ENCODE results near the gene CEACAM5.

Gene CEACAM5

DNA sequence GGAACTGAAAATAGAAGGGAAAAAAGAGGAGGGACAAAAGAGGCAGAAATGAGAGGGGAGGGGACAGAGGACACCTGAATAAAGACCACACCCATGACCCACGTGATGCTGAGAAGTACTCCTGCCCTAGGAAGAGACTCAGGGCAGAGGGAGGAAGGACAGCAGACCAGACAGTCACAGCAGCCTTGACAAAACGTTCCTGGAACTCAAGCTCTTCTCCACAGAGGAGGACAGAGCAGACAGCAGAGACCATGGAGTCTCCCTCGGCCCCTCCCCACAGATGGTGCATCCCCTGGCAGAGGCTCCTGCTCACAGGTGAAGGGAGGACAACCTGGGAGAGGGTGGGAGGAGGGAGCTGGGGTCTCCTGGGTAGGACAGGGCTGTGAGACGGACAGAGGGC is at the start of gene CEACAM5:
Gene CEACAM5, plus strand, starts transcription at position 146 of the 400 bp plus-strand sequence. Its CDS starts 106 bp downstream, at position 252.
- in situ Hi-C loops (cut with HindIII; ENCODE audit: low sequenced_read_pairs), result no loop called here

DNA sequence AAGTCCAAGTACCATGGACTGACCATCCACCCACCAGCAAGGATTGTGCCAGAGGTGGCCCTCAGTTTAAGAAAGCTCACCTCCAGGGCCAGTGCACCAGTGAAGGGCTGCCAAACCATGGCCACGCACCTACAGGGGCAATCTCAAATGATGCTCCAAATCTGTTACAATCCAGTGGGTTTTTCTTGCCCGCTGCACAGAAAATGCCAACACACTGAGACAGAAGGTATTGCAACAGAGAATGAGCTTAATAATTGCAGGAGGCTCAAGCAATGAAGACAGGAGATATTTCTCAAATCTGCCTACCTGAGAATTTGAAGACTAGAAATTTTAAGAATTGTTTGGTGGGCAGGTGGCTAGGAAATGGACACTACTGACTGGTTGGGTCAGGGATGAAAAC is 42.4 kb upstream of the CEACAM5 start:
- in situ Hi-C loops (cut with HindIII; ENCODE audit: low sequenced_read_pairs), result no loop called here

DNA sequence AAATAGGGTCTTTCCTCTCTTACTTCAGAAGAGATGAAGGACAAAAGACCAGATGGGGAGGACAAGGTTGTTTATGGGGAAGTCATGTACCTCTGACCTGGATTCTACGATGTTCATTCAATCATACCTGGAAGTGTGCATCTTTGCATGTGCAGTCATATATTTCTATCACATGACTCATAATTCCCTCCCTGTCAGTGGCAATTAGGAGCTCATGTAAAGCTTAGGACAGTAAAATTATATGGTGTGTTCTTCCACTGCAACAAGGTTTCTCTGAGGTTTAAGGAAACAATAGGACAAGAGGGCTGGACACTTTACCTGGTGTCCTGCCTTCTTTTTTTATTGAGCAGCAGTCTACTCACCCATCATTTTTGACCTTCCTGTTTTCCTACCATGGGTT is 40.1 kb upstream of the CEACAM5 start:
- in situ Hi-C loops (cut with HindIII; ENCODE audit: low sequenced_read_pairs), result no loop called here

DNA sequence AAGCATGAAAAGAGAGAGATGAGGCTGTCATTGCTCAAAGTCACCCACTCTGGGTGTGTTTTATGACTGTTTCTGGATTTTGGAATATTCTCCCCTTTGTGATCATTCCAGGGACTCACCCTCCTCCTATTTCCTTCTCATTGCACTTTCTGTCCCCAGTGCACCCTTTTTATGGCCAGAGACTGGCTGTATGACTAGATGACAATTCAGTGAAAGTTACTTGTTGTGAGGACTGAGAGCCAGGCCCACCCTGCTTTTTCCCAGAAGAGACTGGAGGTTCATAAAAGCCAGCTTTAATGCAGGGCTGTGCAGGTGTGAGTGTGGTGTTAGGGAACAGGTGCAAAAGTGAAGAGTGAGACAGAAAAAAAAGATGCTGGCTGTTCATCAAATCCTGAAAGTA is 37.7 kb upstream of the CEACAM5 start:
- in situ Hi-C loops (cut with HindIII; ENCODE audit: low sequenced_read_pairs), result no loop called here

DNA sequence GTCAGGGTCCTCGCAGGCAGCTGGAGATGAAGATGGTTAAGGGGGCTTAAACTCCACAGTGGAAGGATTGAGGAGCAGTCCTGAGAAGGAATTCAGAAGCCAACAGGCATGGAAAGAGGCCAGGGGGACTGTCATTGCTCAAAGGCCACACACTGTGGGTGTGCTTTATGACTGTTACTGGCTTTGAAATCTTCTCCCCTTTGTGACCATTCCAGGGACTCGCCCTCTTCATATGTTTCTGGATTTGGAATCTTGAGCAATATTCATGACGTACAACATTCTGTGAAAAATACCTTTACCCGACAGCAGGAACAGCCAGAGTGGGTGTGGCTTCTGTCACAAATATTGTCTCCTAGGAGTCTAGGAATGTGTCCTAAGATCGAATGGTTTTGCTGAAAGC is 36.9 kb upstream of the CEACAM5 start:
- in situ Hi-C loops (cut with HindIII; ENCODE audit: low sequenced_read_pairs), result no loop called here

DNA sequence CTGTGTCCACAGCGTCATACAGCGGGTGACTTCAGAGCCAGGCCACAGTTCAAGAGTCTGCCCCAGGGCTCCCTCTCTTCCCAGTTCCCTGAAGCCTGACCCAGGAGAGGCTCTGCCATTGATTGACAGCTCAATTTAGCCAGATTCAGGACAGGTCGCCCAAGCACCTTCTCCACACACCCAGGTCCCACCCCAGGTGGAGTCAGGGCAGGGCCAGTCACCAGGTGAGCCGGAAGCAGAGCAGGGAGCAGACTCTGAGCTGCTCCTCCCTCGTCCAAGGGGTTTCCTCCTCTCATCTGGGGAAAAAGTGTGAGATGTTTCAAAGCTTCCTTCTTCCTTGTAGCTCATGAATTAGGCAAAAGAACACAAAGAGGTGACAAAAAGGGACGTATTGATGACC is 26.0 kb upstream of the CEACAM5 start:
- in situ Hi-C loops (cut with HindIII; ENCODE audit: low sequenced_read_pairs), result no loop called here

DNA sequence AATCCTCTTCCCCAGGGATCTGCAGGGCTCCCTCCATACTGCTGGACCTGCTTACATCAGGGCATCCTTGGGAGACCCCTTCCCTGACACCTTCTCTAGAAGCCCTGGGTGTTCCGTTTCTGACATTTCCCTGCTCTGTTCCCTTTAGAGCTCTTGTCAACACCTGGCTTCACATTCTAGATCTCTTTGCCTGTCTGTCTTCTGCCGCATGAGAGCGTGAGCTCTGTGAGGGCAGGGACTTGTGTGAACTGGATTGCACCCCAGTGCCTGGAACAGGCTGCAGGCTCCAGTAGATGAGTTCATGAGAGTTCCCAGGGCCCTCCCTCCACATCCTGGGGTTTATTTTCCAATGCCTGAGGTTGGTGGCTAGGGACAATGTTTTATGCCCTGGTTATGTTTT is 21.0 kb upstream of the CEACAM5 start:
- in situ Hi-C loops (cut with HindIII; ENCODE audit: low sequenced_read_pairs), result no loop called here

DNA sequence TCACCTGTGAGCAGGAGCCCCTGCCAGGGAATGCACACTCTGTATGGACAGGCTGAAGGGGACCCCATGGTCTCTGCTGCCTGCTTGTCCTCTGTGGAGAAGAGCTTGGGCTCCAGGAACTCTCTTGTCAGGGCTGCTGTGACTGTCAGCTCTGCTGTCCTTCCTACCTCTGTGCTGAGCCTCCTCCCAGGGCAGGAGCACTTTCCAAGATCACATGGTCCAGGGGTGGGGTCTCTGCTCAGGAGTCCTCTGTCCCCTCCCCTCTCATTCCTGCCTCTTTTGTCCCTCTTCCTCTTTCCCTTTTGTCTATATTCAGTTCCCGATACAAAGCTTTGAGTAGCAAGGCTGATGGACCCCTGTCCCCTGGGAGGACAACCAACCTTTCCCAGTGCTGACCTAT is 20.3 kb upstream of the CEACAM5 start, which contains the start of gene CEACAM7:
Gene CEACAM7, minus strand, starts transcription at position 173 of the 400 bp plus-strand sequence. Its CDS starts 105 bp downstream, at position 68.
- in situ Hi-C loops (cut with HindIII; ENCODE audit: low sequenced_read_pairs), result no loop called here

DNA sequence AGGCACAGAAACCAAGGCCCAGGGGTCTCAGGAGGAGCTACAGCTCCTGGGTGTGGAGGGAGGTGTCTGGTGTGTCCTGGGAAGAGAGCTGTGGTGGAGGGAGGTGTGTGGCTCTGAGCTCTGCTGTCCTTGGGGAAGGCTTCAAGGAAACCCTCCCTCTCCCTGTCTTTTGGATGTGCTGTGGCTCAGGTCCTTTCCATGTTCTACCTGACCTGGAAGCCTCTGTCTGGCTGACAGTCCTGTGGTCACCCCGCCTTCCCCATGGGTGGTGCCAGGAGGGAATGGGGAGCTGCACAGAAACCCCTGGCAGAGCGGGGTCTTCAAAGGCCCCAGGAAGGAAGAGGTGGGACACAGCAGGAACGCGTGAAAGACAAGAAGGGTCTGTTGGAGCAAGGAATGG is 19.7 kb upstream of the CEACAM5 start:
- in situ Hi-C loops (cut with HindIII; ENCODE audit: low sequenced_read_pairs), result no loop called here

DNA sequence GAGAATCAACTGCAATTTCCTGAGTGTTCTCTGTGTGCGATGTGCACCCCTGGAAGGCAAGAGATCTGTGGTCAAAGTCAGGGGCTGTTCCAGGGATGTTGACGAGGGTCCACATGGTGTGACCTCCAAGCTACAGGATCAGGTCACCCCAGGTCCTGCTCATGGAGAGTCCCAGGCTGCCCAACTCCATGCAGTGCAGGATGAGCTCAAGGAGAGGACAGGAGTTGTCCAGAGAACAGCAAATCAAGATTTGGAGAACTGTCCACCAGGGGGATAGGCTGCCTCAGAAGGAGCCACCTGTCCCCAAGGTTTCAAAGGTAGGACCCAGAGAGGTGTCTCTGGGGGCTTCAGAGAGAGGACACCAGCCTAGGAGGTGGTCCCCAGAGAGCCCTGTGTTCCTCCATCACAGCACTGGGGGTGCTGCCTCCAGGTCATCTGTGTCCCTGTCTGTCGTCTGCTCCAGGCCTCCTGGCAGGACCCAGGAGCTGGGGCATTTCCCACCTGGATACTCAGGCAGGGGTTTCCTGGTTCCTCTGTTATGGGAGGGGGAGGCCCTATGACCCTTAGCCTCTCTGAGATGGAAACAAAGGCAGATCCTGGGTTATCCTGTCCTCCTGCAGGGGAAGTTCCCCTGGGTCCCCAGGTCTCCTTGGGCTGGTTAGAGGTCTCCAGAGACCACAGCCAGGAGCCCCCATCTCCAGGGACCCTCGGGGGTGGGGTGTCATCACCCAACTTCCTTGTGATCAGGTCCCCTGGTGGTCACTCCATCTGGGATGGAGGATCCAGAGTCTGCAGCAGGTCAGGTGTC is 18.2 kb upstream of the CEACAM5 start:
- in situ Hi-C loops (cut with HindIII; ENCODE audit: low sequenced_read_pairs), result no loop called here

DNA sequence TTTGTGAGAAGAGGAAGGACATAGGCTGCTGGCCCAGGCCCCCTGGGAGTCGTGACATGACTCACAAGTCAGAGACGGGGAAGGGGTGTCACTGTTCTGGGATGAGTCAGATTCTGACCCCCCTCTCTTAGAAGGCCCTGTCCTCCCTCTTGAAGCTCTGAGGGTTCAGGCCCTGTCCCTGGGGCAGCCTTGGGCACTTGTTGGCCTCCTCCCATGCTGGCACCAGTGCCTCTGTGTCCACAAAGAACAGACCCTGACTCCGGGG is 17.7 kb upstream of the CEACAM5 start:
- in situ Hi-C loops (cut with HindIII; ENCODE audit: low sequenced_read_pairs), result no loop called here

DNA sequence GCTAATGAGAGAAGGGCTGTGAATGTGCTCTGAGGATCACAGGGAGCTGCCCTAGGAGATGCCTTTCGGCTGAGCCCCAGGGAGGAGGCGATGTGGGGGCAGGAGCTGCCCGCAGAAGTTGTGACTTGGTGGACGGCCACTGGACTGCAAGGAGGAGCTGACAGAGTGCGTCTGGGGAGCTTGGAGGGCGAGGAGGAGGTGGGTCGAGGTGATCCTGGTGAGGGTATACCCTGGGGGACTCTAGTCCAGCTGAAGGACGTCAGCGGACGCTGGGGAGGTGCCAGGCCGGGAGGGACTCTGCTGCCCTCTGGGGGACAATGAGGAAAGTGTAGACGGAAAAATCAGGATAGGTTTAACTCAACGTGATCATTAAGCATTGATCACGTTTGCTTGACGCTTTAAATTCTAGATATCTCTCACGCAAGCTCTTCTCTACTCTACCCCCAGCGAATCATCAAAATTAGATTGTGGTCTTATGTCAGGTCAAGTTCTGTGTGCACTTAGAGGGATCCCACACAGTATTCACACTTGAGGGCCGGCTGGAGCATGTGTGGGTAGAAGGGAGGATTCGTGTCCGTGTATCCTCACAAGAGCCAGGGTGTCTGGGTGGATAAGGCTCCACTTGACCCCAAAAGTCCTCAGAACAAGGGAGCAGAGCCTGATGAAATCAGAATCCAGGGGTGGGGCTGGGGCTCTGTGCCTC is 17.0 kb upstream of the CEACAM5 start:
- in situ Hi-C loops (cut with HindIII; ENCODE audit: low sequenced_read_pairs), result no loop called here

DNA sequence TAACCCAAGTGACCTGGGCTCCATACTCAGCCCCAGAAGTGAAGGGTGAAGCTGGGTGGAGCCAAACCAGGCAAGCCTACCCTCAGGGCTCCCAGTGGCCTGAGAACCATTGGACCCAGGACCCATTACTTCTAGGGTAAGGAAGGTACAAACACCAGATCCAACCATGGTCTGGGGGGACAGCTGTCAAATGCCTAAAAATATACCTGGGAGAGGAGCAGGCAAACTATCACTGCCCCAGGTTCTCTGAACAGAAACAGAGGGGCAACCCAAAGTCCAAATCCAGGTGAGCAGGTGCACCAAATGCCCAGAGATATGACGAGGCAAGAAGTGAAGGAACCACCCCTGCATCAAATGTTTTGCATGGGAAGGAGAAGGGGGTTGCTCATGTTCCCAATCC is 14.2 kb upstream of the CEACAM5 start:
- in situ Hi-C loops (cut with HindIII; ENCODE audit: low sequenced_read_pairs), result no loop called here

DNA sequence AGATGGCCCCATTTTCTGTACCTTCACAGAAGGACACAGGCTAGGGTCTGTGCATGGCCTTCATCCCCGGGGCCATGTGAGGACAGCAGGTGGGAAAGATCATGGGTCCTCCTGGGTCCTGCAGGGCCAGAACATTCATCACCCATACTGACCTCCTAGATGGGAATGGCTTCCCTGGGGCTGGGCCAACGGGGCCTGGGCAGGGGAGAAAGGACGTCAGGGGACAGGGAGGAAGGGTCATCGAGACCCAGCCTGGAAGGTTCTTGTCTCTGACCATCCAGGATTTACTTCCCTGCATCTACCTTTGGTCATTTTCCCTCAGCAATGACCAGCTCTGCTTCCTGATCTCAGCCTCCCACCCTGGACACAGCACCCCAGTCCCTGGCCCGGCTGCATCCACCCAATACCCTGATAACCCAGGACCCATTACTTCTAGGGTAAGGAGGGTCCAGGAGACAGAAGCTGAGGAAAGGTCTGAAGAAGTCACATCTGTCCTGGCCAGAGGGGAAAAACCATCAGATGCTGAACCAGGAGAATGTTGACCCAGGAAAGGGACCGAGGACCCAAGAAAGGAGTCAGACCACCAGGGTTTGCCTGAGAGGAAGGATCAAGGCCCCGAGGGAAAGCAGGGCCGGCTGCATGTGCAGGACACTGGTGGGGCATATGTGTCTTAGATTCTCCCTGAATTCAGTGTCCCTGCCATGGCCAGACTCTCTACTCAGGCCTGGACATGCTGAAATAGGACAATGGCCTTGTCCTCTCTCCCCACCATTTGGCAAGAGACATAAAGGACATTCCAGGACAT is 13.4 kb upstream of the CEACAM5 start:
- in situ Hi-C loops (cut with HindIII; ENCODE audit: low sequenced_read_pairs), result no loop called here

DNA sequence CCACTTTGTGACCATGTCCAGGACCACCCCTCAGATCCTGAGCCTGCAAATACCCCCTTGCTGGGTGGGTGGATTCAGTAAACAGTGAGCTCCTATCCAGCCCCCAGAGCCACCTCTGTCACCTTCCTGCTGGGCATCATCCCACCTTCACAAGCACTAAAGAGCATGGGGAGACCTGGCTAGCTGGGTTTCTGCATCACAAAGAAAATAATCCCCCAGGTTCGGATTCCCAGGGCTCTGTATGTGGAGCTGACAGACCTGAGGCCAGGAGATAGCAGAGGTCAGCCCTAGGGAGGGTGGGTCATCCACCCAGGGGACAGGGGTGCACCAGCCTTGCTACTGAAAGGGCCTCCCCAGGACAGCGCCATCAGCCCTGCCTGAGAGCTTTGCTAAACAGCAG is 12.7 kb upstream of the CEACAM5 start:
- in situ Hi-C loops (cut with HindIII; ENCODE audit: low sequenced_read_pairs), result no loop called here

DNA sequence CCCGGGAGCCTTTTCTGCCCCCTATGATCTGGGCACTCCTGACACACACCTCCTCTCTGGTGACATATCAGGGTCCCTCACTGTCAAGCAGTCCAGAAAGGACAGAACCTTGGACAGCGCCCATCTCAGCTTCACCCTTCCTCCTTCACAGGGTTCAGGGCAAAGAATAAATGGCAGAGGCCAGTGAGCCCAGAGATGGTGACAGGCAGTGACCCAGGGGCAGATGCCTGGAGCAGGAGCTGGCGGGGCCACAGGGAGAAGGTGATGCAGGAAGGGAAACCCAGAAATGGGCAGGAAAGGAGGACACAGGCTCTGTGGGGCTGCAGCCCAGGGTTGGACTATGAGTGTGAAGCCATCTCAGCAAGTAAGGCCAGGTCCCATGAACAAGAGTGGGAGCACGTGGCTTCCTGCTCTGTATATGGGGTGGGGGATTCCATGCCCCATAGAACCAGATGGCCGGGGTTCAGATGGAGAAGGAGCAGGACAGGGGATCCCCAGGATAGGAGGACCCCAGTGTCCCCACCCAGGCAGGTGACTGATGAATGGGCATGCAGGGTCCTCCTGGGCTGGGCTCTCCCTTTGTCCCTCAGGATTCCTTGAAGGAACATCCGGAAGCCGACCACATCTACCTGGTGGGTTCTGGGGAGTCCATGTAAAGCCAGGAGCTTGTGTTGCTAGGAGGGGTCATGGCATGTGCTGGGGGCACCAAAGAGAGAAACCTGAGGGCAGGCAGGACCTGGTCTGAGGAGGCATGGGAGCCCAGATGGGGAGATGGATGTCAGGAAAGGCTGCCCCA is 11.8 kb upstream of the CEACAM5 start:
- in situ Hi-C loops (cut with HindIII; ENCODE audit: low sequenced_read_pairs), result no loop called here

DNA sequence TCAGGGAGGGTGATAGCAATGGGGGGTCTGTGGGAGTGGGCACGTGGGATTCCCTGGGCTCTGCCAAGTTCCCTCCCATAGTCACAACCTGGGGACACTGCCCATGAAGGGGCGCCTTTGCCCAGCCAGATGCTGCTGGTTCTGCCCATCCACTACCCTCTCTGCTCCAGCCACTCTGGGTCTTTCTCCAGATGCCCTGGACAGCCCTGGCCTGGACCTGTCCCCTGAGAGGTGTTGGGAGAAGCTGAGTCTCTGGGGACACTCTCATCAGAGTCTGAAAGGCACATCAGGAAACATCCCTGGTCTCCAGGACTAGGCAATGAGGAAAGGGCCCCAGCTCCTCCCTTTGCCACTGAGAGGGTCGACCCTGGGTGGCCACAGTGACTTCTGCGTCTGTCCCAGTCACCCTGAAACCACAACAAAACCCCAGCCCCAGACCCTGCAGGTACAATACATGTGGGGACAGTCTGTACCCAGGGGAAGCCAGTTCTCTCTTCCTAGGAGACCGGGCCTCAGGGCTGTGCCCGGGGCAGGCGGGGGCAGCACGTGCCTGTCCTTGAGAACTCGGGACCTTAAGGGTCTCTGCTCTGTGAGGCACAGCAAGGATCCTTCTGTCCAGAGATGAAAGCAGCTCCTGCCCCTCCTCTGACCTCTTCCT is 11.1 kb upstream of the CEACAM5 start:
- in situ Hi-C loops (cut with HindIII; ENCODE audit: low sequenced_read_pairs), result no loop called here

DNA sequence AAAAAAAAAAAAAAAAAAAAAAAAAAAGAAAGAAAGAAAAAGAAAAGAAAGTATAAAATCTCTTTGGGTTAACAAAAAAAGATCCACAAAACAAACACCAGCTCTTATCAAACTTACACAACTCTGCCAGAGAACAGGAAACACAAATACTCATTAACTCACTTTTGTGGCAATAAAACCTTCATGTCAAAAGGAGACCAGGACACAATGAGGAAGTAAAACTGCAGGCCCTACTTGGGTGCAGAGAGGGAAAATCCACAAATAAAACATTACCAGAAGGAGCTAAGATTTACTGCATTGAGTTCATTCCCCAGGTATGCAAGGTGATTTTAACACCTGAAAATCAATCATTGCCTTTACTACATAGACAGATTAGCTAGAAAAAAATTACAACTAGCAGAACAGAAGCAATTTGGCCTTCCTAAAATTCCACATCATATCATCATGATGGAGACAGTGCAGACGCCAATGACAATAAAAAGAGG is 9.6 kb upstream of the CEACAM5 start:
- in situ Hi-C loops (cut with HindIII; ENCODE audit: low sequenced_read_pairs), result no loop called here

DNA sequence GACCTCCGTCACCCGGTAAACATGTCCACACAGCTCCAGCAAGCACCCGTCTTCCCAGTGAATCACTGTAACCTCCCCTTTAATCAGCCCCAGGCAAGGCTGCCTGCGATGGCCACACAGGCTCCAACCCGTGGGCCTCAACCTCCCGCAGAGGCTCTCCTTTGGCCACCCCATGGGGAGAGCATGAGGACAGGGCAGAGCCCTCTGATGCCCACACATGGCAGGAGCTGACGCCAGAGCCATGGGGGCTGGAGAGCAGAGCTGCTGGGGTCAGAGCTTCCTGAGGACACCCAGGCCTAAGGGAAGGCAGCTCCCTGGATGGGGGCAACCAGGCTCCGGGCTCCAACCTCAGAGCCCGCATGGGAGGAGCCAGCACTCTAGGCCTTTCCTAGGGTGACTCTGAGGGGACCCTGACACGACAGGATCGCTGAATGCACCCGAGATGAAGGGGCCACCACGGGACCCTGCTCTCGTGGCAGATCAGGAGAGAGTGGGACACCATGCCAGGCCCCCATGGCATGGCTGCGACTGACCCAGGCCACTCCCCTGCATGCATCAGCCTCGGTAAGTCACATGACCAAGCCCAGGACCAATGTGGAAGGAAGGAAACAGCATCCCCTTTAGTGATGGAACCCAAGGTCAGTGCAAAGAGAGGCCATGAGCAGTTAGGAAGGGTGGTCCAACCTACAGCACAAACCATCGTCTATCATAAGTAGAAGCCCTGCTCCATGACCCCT is 9.0 kb upstream of the CEACAM5 start:
- in situ Hi-C loops (cut with HindIII; ENCODE audit: low sequenced_read_pairs), result no loop called here

DNA sequence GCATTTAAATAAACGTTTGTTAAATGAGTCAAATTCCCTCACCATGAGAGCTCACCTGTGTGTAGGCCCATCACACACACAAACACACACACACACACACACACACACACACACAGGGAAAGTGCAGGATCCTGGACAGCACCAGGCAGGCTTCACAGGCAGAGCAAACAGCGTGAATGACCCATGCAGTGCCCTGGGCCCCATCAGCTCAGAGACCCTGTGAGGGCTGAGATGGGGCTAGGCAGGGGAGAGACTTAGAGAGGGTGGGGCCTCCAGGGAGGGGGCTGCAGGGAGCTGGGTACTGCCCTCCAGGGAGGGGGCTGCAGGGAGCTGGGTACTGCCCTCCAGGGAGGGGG is 8.5 kb upstream of the CEACAM5 start:
- in situ Hi-C loops (cut with HindIII; ENCODE audit: low sequenced_read_pairs), result no loop called here

All from DLD1 (cell line).